Loucy (cell line): ENCODE results near the gene CFAP73.

Experiments used
- H2AFZ ChIP-seq: fragments of 200-600 bp; sonication (generic); 2 replicates; pipeline ENCODE4 v1.6.0; 2016; ENCODE audit warnings: antibody characterized with exemption, mild to moderate bottlenecking, low read length, moderate library complexity
- H3F3A ChIP-seq: fragments of 200-600 bp; 2 replicates; pipeline ENCODE4 v1.6.0; 2016; ENCODE audit warnings: antibody characterized with exemption, low read depth, mild to moderate bottlenecking
- H3K27me3 ChIP-seq: fragments of 200-600 bp; sonication (generic); 2 replicates; pipeline ENCODE4 v1.6.1; 2014; ENCODE audit warnings: low read length, mild to moderate bottlenecking; ENCODE audit not compliant: insufficient read depth, poor library complexity, severe bottlenecking
- H3K36me3 ChIP-seq: fragments of 200-600 bp; sonication (generic); 2 replicates; pipeline ENCODE4 v1.6.1; 2016; ENCODE audit warnings: low read length; ENCODE audit not compliant: insufficient read depth
- H3K4me1 ChIP-seq: fragments of 200-600 bp; sonication (generic); 2 replicates; pipeline ENCODE4 v1.5.1; 2014; ENCODE audit warnings: low read length, mild to moderate bottlenecking; ENCODE audit not compliant: insufficient read depth, poor library complexity, severe bottlenecking
- H3K4me2 ChIP-seq: fragments of 200-600 bp; sonication (generic); 2 replicates; pipeline ENCODE4 v1.6.0; 2014; ENCODE audit warnings: antibody characterized with exemption, low read length, low read depth, mild to moderate bottlenecking; ENCODE audit not compliant: poor library complexity, severe bottlenecking
- H3K4me3 ChIP-seq: fragments of 200-600 bp; sonication (generic); 2 replicates; pipeline ENCODE4 v1.5.1; 2014; ENCODE audit warnings: low read length, mild to moderate bottlenecking, mixed read lengths; ENCODE audit not compliant: poor library complexity, severe bottlenecking
- H3K79me2 ChIP-seq: fragments of 200-600 bp; sonication (generic); 2 replicates; pipeline ENCODE4 v1.6.1; 2014; ENCODE audit warnings: low read length; ENCODE audit not compliant: insufficient read depth
- H3K9ac ChIP-seq: fragments of 200-600 bp; sonication (generic); 2 replicates; pipeline ENCODE4 v1.6.0; 2014; ENCODE audit warnings: mild to moderate bottlenecking, low read depth, low read length, moderate library complexity; ENCODE audit not compliant: poor library complexity, severe bottlenecking
- H3K9me2 ChIP-seq: fragments of 200-600 bp; sonication (generic); replicated peaks from 2 replicates; pipeline ENCODE4 v1.6.1; 2016; ENCODE audit warnings: low read depth, low read length, mixed read lengths
- H3K9me3 ChIP-seq: fragments of 200-600 bp; sonication (generic); 2 replicates; pipeline ENCODE4 v1.6.1; 2014; ENCODE audit warnings: mild to moderate bottlenecking, antibody characterized with exemption, low read length, low read depth; ENCODE audit not compliant: insufficient read depth
- H4K20me1 ChIP-seq: fragments of 200-600 bp; sonication (generic); 2 replicates; pipeline ENCODE4 v1.6.0; 2014; ENCODE audit warnings: antibody characterized with exemption, low read length, mild to moderate bottlenecking; ENCODE audit not compliant: insufficient read depth, poor library complexity, severe bottlenecking
- CTCF ChIP-seq: fragments of 200-600 bp; sonication (generic); conservative IDR thresholded peaks from 2 replicates; pipeline ENCODE4 v1.5.1; 2014; ENCODE audit warnings: mild to moderate bottlenecking, antibody characterized with exemption, low read length
- EZH2phosphoT487 ChIP-seq: fragments of 200-600 bp; IDR thresholded peaks from 2 replicates; pipeline ENCODE4 v1.6.1; 2018; ENCODE audit warnings: antibody characterized with exemption, mild to moderate bottlenecking, moderate library complexity, borderline replicate concordance

The CFAP73 gene

DNA sequence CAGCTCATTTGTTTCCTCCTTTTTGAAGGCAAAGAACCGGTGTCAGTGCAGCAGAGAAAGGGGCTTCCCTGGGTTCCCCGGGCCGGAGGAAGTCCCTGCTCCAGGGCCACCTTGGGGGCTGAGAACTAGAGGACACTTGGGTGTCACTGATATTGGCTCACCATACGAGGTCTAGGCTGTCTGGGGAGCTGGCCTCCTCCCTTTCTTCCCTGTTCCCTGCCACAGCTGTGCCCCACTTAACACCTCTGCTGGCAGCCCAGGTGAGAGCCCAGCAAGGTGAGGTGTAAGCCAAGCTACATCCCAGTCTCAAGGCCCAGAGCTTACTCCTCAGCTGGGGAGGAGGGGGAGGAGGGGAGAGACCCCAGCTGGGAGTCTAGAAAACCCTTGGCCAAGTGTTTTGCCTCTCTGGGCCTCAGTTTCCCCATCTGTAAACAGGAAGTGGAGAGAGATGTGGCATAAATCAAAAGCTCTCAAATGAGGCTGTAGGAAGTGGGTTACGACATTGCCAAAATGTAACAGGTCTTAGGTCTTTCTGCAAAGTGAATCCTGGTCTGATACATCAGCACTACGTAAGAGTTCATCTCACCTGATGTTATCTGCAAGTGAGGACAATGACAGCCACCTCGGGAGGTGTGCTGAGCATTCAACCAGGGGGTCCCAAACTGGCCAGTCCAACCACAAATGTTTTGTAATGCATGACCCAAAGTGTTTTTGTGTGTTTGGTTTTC lies 39.5 kb upstream of the CFAP73 start:
- no peaks in the 10 kb centered on the region for H3K9me3 ChIP-seq
- H3K27me3 ChIP-seq = no peaks in the 10 kb centered on the region
- no peaks in the 10 kb centered on the region for H3K9me2 ChIP-seq
- H3K36me3 ChIP-seq = no peaks in the 10 kb centered on the region
- no peak overlapping the region for H3K4me2 ChIP-seq
- H3K79me2 ChIP-seq = no peaks in the 10 kb centered on the region
- H3F3A ChIP-seq = no peaks in the 10 kb centered on the region
- TF ChIP-seq EZH2phosphoT487 (no peak), CTCF (no peak)
- H3K4me1 ChIP-seq = no peaks in the 10 kb centered on the region
- H3K9ac ChIP-seq = no peak overlapping the region
- no peaks in the 10 kb centered on the region for H4K20me1 ChIP-seq
- no peak overlapping the region for H2AFZ ChIP-seq
- H3K4me3 ChIP-seq = no peak overlapping the region

- no peaks in the 10 kb centered on the region for H3K79me2 ChIP-seq
- H3K4me1 ChIP-seq = no peaks in the 10 kb centered on the region
- H3K27me3 ChIP-seq = no peaks in the 10 kb centered on the region
- H4K20me1 ChIP-seq = no peaks in the 10 kb centered on the region
- H3K4me3 ChIP-seq = no peak overlapping the region
- no peak overlapping the region for H2AFZ ChIP-seq
- no peaks in the 10 kb centered on the region for H3K9me2 ChIP-seq
- no peak for TF ChIP-seq EZH2phosphoT487
- no peak for TF ChIP-seq CTCF
- no peak overlapping the region for H3K9ac ChIP-seq
- no peaks in the 10 kb centered on the region for H3K9me3 ChIP-seq
- no peak overlapping the region for H3K4me2 ChIP-seq
- no peaks in the 10 kb centered on the region for H3F3A ChIP-seq
- no peaks in the 10 kb centered on the region for H3K36me3 ChIP-seq
Measured at GRCh38 chr12:113111247-113111646, 38.3 kb upstream of the CFAP73 start.

- Histone ChIP-seq H3K9me2 (no peaks in the 10 kb centered on the region), H3K36me3 (no peaks in the 10 kb centered on the region), H3K4me3 (no peak overlapping the region), H3K9me3 (no peaks in the 10 kb centered on the region), H4K20me1 (no peaks in the 10 kb centered on the region), H3K9ac (no peak overlapping the region), H3K4me2 (no peak overlapping the region), H3K79me2 (no peaks in the 10 kb centered on the region), H2AFZ (no peak overlapping the region), H3K4me1 (no peaks in the 10 kb centered on the region), H3F3A (no peaks in the 10 kb centered on the region), H3K27me3 (no peaks in the 10 kb centered on the region)
- no peak for TF ChIP-seq EZH2phosphoT487
- no peak for TF ChIP-seq CTCF
Measured at GRCh38 chr12:113112043-113112899, 37.3 kb upstream of the CFAP73 start.
